ENCODE data around the gene COCH. TPM values are rescaled to one million over a fixed set of nuclear protein-coding genes. Genes with fewer than 3 reads are reported as not detected.

COCH gene
- total and polyA plus RNA-seq, 2 experiments from 2014 or later = 12.9 to 20.6 TPM

GRCh38 chr14:30864934-30865333 lies 9.4 kb upstream of the COCH start (continued):
- TF ChIP-seq NANOG (IDR thresholded peaks at IDR 0.05; ENCODE audit: borderline replicate concordance) (no peak), CREB1 (CRISPR knock-in tag; IDR thresholded peaks at IDR 0.05; ENCODE audit: low read depth) (no peak), REST (IDR thresholded peaks at IDR 0.05; ENCODE audit: unreplicated experiment) (no peak), STAT1 (IDR thresholded peaks at IDR 0.05; ENCODE audit: unreplicated experiment) (no peak), ETS1 (IDR thresholded peaks at IDR 0.05) (no peak)

- Mint-ChIP-seq H3K36me3 (ENCODE audit: low read depth) (no peaks in the 10 kb centered on the region), H3K27me3 (ENCODE audit: insufficient read depth, low read depth, poor library complexity) (peaks cover 17% of the 10 kb centered on the region), H3K4me3 (no peak overlapping the region), H3K4me1 (peaks cover 33% of the 10 kb centered on the region), H3K9me3 (no peaks in the 10 kb centered on the region), H3K27ac (no peak overlapping the region)
- H3K9me2 ChIP-seq (ENCODE audit: insufficient read depth) = no peaks in the 10 kb centered on the region
- H3K36me3 ChIP-seq (ENCODE audit: insufficient read depth) = no peaks in the 10 kb centered on the region
- peaks cover 16% of the 10 kb centered on the region for H3K27me3 ChIP-seq (ENCODE audit: insufficient read depth)
- ATAC-seq (no peak), DNase-seq (ENCODE audit: low spot score) (no peak)
- peaks cover 36% of the 10 kb centered on the region for H3K4me1 ChIP-seq (ENCODE audit: insufficient read depth)
- H3K27ac ChIP-seq (ENCODE audit: low read depth) = no peak overlapping the region
- no peak overlapping the region for H2AFZ ChIP-seq
- no peak overlapping the region for H3K4me2 ChIP-seq
- H3F3A ChIP-seq (replicated peaks; ENCODE audit: low read depth) = no peaks in the 10 kb centered on the region
- no peaks in the 10 kb centered on the region for H3K79me2 ChIP-seq (replicated peaks; ENCODE audit: insufficient read depth)
- TF ChIP-seq REST (IDR thresholded peaks at IDR 0.05; ENCODE audit: unreplicated experiment) (no peak), ZNF114 (CRISPR knock-in tag; IDR thresholded peaks at IDR 0.05) (no peak), STAT1 (IDR thresholded peaks at IDR 0.05; ENCODE audit: unreplicated experiment) (no peak), POLR2AphosphoS5 (IDR thresholded peaks at IDR 0.05; ENCODE audit: low read depth) (no peak), EZH2 (IDR thresholded peaks at IDR 0.05; ENCODE audit: low read depth, unreplicated experiment) (no peak), ZNF331 (CRISPR knock-in tag; IDR thresholded peaks at IDR 0.05; ENCODE audit: low read depth) (no peak), EZH2phosphoT487 (IDR thresholded peaks at IDR 0.05; ENCODE audit: unreplicated experiment) (no peak), CREB1 (CRISPR knock-in tag; IDR thresholded peaks at IDR 0.05; ENCODE audit: low read depth) (no peak)
- no peaks in the 10 kb centered on the region for H4K20me1 ChIP-seq (replicated peaks; ENCODE audit: insufficient read depth)
- H3K4me3 ChIP-seq = no peak overlapping the region
Observed at GRCh38 chr14:30868736-30869135, 5.6 kb upstream of the COCH start.

All from GM23338 (cell line).